HG03457 (cell line): Measurements from ENCODE around the gene MRM2.

Source experiments
- ATAC-seq: cut with Tn5 transposase; IDR thresholded peaks from one replicate; pipeline ENCODE4 v1.9.1; 2021; ENCODE audit warnings: moderate number of reproducible peaks; ENCODE audit not compliant: unreplicated experiment

Gene MRM2

GRCh38 chr7:2209146-2209960 is 32.7 kb downstream of the MRM2 start:
- ATAC-seq = no peak

GRCh38 chr7:2208712-2209111 is 33.3 kb downstream of the MRM2 start:
- ATAC-seq = no peak

GRCh38 chr7:2205036-2205780 is 36.8 kb downstream of the MRM2 start:
- ATAC-seq = no peak

- ATAC-seq = no peak
Measured at GRCh38 chr7:2204446-2204845, 37.6 kb downstream of the MRM2 start.

- no peak for ATAC-seq
Measured at GRCh38 chr7:2203766-2204300, 38.2 kb downstream of the MRM2 start.

- no peak for ATAC-seq
Measured at GRCh38 chr7:2202901-2203765, 38.9 kb downstream of the MRM2 start.

GRCh38 chr7:2202361-2202761 is 39.6 kb downstream of the MRM2 start:
- ATAC-seq = no peak

GRCh38 chr7:2201686-2202360 is 40.2 kb downstream of the MRM2 start:
- no peak for ATAC-seq

GRCh38 chr7:2201128-2201527 is 40.9 kb downstream of the MRM2 start:
- ATAC-seq = no peak

GRCh38 chr7:2200584-2200980 is 41.4 kb downstream of the MRM2 start:
- no peak for ATAC-seq

- no peak for ATAC-seq
Measured at GRCh38 chr7:2199956-2200583, 41.9 kb downstream of the MRM2 start.

GRCh38 chr7:2199528-2199927 is 42.5 kb downstream of the MRM2 start:
- no peak for ATAC-seq

- no peak for ATAC-seq
Measured at GRCh38 chr7:2198760-2199159, 43.2 kb downstream of the MRM2 start.

GRCh38 chr7:2198206-2198605 is 43.8 kb downstream of the MRM2 start:
- ATAC-seq = no peak

- ATAC-seq = no peak
Measured at GRCh38 chr7:2197436-2198155, 44.4 kb downstream of the MRM2 start.

GRCh38 chr7:2196381-2197378 is 45.3 kb downstream of the MRM2 start:
- no peak for ATAC-seq

GRCh38 chr7:2195400-2196246 is 46.4 kb downstream of the MRM2 start:
- no peak for ATAC-seq
